GM10266 (cell line): Measurements from ENCODE around the gene NR2F2.

ENCODE experiments used
- DNase-seq: peaks from one replicate; pipeline ENCODE4 v3.0.0; 2012; ENCODE audit errors: extremely low spot score
- CTCF ChIP-seq: IDR thresholded peaks from 2 replicates; pipeline ENCODE4 v1.5.1; 2012; ENCODE audit warnings: mild to moderate bottlenecking, low read depth; ENCODE audit not compliant: control insufficient read depth, insufficient read depth; ENCODE audit errors: missing control alignments

Gene NR2F2

GRCh38 chr15:96341513-96342405 is 11.3 kb downstream of the NR2F2 start:
- no peak for DNase-seq
- no peak for TF ChIP-seq CTCF

- no peak for TF ChIP-seq CTCF
- DNase-seq: no peak
Measured at GRCh38 chr15:96342406-96343112, 12.1 kb downstream of the NR2F2 start.

- TF ChIP-seq CTCF: no peak
- DNase-seq: no peak
Measured at GRCh38 chr15:96343113-96344059, 12.9 kb downstream of the NR2F2 start.

GRCh38 chr15:96344060-96344705 is 13.7 kb downstream of the NR2F2 start:
- DNase-seq: no peak
- TF ChIP-seq CTCF: no peak

- no peak for DNase-seq
- no peak for TF ChIP-seq CTCF
Measured at GRCh38 chr15:96344706-96345559, 14.4 kb downstream of the NR2F2 start.
